Measurements from ENCODE around the gene PDE6B.

DNA sequence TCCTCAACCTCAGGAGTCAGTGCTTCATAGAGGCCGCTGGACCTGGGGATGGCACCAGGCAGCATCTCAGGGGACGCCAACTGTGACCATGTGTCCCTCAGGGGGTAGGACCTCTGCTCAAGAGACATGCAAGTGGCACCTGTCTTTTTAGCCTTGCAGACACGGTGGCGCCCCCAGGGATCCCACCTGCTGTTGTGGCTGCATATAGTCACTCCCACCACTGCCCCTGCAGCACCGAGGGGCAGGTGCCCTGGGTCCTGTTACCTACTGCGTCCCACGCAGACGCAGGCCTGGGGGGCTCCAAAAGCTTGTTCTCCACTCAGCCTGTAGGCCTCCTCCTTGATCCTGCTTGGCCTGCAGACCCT, 51.5 kb downstream of the PDE6B start:
- TF ChIP-seq CTCF (IDR thresholded peaks at IDR 0.05) = no peak
- no peak for TF ChIP-seq POLR2A (IDR thresholded peaks at IDR 0.05)

Data from thyroid gland (tissue), 4 donors.